NCI-H345 treated with DMSO at 0.1 percent for 48 hours (cell line): ENCODE measurements around the gene TENT5A.
A peak's percentile ranks its signal among the peaks of the same experiment; 100 is the strongest.

ENCODE experiments used
- DNase-seq: peaks from one replicate; lab custom pipeline; 2025; ENCODE audit not compliant: unreplicated experiment; lab: John Stamatoyannopoulos, UW

Gene TENT5A

DNA sequence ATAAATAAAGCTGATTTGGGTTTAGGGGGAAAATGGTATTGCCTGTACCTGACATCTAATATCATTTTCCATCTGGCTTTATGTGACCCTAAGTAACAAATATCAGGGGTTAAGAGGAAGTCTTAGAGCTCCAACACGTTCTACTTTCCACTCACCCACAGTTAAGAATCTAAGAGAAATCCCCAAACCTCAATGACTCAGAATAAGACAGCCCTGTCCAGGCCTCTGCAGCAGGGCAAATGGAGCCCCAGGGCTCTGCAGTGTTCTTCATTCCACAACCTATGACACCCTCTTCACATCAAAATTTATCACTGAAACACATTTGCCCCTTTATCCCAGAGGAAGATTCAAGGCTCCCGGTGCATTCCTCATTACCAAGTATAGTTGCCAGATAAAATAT lies 20.3 kb upstream of the TENT5A start:
- DNase-seq, result no peak

DNA sequence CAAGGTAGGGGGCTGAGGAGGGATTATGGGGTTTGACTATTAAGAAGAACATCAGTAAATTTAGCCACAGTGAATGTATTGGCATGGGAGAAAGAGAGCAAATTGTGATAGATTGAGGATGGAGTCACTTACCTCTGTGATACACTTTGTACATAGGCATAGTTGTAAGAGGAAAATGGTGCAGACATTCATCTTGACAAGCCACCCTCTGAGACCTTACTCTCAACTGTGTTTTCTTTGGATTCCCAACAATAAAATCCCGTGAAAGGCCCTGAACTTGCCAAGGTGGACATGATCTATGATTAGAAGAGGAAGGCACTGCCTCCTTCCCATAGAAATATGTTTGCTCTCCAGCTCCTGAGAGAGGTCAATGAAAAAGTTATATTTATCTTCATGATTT lies 18.6 kb upstream of the TENT5A start:
- DNase-seq, result no peak

DNA sequence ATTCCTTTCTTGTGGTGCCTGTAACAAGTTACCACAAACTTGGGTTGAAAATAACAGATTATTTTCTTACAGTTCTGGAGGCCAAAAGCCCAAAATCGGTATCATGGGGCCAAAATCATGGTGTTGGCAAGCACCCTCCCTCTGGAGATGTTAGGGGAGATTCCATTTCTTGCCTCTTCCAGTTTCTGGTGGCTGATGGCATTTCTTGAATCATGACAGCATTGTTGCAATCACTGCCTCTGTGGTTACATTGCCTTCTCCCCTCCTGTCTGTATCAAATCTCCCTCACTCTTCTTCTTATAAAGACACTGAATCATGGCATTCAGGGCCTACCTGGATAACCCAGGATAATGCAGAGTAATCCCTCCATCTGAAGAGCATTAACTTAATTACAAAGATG lies 17.9 kb upstream of the TENT5A start:
- DNase-seq, result no peak

DNA sequence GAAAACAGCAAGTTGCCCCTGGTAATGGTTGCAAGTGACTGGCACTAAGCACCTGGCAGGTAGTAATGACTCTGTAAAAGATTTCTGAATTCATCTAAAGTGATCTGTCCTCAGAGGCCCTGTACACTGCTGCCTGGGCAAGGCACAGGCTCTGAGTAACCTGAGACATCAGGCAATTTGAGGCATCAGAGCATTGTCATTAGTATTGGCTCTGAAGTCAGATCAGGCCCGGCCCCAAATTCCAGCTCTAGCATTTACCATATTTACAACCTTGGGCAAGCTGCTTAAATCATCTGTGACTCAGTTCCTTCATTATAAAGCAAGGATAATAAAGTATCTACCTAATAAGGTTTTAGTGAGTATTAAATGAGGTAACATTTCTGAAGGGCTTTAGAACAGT lies 17.3 kb upstream of the TENT5A start:
- no peak for DNase-seq

DNA sequence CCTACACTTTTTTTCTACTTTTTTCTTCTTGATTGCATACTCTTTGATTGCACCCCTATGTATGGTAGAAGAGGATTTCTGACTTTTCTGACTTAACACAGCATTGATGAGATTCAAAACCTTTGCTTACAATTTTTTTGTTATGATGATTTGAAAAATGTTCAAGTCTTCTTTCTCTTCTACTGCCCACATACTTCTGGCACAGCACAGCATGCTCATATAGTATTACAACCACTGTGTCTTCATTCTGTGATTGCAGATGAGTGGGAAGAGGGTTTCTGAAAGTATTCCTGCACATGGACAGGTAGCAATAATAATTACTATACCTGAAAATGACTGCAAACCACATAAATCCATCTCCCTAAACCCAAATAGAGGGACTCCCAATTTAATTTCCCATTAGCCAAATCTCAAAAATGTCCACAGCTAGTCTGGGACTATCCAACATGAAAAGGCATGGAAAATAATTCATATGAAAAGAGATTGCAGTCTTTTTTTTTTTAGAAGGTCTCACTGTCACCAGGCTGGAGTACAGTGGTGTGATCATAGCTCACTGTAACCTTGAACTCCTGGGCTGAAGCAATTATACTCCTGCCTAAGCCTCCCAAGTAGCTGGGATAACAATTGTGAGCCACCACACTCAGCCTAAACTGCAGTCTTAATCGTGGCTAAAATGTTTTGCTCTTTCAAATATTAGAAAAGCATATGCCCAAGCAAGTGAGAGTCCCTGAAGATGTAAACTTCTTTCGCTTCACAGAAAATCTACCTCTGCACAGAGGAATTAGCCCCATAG lies 15.9 kb upstream of the TENT5A start:
- DNase-seq, result no peak

DNA sequence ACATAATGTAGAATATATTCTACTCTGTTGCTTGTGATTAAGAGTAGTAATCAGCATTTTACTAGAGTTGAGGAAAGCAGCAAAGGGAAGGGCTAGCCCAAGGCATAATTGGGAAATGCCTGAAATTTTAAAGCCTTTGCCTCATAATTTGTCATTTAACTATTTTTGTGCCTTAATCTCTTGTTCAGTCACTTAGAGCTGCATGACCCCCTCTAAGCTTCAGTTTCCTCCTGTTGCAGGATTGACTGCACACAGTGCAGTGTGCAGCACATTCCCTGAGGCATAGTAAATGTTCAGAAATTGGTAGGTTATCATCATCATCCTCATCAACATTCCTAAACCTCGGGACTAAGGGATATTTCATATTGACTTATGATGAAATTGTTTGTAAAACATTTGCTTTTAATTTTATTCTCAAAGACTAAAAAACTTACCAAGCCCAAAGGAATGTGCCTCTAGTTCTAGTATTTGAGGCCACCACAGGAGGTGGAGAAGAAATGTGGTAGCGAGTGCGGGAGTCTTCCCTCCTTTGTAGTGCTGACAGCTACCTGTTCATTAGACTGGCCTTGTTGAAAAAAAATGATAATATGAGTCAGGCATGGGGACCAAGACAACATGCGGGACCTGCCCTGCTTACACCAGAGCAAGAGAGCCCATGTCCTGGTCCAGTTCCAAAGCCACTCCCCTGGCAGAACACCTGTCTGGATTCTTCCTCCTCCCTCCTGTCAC lies 14.8 kb upstream of the TENT5A start:
- DNase-seq, result no peak

DNA sequence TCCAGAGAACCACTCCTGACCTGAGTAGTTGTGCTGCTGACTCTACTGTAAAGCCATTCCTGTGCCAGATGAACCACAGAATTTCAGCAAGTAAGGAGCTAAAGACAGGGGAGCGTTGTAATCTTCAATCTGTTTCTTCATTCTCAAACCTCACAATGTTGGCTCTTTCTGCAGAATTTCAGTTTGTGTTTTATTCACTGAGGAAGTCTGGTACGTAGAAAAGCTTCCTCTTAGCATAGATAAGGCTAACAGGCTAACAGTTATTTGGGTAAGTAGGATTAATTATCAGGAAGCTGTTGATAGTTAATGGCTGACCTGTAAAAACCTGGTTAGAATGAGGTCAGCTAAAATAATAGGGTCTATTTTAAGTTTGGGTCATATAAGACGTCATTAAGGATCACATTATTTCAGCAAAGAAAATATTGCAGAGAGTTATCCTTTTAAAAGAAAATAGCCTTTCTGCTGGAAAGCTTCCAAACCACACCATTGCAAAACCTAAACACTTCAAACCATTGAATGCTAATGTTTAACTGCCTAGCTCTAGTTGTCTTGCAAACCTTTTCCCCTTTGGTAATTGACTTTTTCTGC lies 14.1 kb upstream of the TENT5A start:
- no peak for DNase-seq

DNA sequence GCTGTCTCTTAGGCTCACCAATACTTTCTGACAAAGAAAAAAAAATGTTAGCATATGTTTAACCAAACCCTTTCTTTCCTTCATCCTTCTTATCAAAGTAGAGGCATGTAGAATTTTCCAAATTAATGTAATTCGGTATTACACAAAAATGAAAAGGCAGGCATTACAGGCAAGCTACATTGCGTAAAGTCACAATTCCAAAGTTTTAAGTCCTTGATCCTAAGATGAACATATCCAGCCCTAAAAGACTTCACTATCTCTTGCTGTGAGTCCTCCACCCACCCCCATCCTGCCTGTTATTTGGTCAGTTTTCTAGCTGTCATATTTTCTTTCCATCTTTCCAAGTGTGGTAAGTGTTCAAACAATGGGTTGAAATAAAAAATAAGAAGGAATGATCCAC lies 12.1 kb upstream of the TENT5A start:
- no peak for DNase-seq

DNA sequence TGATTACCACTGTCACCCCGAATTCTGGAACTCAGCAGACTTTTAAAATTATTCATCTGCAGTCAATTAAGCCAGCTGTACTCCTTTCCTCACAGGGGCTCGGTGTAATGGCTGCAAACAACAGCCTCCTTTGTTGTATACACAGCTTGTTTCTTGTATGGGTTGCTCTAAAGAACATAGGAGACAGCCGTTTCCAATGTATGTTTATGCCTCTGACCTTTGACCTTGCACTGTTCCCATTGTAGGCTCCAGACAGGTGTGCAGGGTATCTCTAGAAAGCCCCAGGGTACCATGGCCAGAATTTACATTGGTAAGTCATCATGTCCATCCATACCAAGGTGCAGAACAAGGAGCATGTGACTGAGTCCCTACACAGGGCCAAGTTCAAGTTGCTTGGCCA lies 11.5 kb upstream of the TENT5A start:
- DNase-seq, result no peak

DNA sequence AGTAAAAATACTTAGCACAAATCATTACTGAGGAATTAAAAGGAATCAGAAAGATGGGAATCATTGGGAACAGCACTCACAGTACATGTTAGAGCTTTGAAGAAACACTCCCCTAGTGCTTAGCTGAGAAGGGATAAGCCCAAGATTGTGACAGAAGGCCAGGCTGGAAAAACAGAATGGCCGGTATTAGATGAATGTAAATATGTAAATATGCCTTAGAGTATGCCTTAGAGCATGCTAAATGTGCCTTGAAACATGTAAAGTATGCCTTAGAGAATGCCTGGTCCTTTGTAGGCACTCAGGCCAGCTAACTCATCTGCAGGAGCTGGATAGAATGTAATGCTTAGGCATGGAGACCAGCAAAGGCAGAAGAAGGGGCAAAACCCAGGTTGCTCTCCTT lies 10.6 kb upstream of the TENT5A start:
- DNase-seq, result no peak

DNA sequence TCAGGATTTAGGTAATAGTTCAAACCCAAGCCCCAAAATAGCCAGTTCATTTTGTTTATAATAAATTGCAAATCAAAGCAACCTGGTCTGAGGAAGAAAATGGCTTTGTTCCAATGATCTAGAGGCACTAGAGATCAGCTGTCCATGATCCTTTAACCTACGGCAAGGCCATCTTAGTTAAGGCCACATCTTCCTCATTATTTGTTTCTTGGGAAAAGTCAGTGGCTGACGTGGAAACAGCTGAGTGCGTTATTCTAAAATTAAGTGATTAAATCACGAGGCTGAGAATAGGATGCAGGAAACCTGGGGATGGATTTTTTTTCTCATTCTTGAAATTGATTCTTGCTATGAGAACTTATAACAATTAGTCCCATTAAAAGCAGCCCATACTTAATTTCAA lies 10.1 kb upstream of the TENT5A start:
- DNase-seq, result no peak

DNA sequence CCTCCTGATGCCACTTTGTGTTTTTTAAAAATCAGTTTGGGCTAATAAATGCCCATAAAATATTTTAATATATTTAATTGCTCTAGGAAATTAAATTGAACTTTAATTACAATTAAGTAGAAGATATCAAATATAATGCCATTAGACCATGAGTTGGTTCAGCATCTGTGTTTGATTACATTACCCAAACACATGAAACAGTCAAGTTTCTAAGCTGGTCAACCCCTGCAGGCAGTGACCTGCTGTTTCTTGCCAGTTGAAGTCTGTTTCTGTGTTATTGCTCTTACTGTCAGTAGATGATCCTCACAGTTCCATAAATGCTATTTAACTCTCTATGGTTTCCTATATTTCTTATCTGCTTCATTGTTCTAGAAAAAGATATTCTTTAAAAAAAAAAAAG lies 9.7 kb upstream of the TENT5A start:
- no peak for DNase-seq

DNA sequence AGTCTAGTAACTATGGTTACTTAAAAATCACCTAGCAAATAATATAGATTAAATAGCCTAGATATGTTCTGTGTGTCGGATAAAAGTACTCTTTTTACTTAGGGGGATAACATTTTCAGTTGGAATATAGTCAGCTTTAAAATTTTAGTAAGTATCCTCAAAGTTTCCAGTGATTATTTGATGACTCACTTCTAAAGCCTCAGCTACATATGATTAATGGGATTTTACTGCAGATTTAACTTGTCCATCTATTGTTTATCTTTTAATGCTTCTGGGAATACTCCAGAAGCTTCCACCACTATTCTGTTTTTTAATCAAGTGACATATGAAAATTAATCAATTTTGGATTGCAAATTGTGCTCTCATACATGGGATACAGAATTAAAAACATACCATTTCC lies 8.7 kb upstream of the TENT5A start:
- no peak for DNase-seq

DNA sequence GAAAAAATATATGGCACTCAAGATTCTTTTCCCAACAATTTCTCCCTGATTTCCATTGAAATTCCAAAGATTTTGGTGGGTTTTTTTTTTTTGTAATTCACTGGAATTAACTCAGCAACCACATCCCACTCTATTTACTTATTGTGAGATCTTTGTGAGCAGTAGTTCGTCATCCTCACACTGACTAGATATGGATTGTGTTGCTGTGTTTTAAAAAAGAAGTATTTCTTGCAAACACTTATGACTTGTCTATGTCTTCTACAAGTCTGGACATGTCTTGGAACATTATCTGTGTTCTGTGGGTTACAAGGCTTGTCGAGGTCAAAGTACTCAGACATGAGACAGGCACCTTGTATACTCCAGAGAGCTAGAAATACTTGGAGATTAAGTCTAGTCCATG lies 7.3 kb upstream of the TENT5A start:
- DNase-seq, result no peak

DNA sequence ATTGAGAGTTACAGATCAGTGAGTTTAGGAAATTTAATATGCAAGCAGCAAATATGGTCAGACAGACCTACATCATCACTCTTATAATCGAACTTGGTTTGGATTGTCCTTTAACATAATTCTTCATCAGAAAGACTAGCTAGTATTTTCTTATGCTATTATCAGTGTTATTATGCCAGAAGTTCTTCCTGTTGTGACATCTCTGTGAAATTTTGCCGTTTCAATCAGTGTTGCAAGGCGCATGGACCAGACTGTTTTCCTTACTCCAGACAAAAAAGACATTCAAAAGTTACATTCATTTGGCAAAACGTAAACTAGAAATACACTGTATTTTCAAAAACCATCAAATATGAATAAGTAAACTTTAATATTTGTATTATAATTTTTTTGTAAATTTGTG lies 5.7 kb upstream of the TENT5A start:
- DNase-seq, result no peak

DNA sequence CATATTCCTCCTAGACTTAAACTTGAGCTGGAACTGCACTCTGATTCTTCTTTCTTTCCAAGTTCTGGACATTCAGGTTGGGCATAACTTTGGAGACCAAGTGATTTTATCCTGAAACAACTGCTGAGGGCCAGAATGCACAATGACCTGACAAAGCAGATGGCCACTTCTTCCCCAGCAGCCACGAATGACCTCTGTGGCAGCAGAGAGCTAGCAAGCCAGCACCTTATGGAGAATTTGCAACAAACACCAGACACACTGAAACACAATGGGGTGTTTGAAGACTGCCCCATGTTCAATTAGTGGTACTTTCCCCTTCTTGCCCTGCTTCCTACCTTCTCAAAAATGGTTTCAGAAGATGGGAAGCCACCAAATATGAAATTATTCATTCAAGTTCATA lies 4.2 kb upstream of the TENT5A start:
- no peak for DNase-seq

DNA sequence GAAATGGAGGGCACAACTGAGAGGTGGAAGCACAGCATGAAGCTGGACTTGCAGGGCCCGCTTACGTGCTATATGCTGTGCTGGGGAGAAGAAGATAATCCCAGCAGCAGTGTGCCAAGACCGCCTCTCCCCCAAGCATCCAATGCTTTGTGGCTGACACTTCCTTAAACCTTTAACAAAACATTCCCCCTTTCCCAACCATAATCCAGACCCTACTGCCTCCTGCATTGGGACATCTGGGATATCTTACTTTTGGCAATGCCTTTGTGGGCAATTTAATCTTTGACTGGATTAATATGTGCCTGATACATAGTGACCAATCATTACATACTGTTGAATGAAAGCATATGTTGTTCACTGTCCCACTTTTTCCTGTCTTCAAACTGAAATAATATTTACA lies 3.1 kb upstream of the TENT5A start:
- DNase-seq, result no peak

DNA sequence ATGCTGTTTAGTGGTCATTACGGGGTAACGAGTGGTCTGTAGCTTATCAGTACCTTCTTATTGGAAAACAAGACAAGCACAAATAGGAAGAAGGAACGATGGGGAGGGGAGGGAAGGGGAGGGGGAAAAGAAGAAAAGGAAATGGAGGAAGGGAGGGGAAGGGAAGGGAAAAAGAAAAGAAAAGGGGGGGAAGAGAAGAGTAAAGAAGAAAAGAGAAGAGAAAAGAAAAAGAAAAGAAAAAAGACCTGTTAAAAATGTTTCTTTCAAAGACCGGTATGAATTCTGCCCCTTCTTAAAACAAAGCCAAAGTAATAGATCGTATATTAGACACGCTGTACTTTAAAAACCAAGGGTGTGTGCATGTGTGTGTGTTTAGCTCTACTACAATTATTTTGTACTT lies 2.4 kb upstream of the TENT5A start:
- DNase-seq, result no peak

DNA sequence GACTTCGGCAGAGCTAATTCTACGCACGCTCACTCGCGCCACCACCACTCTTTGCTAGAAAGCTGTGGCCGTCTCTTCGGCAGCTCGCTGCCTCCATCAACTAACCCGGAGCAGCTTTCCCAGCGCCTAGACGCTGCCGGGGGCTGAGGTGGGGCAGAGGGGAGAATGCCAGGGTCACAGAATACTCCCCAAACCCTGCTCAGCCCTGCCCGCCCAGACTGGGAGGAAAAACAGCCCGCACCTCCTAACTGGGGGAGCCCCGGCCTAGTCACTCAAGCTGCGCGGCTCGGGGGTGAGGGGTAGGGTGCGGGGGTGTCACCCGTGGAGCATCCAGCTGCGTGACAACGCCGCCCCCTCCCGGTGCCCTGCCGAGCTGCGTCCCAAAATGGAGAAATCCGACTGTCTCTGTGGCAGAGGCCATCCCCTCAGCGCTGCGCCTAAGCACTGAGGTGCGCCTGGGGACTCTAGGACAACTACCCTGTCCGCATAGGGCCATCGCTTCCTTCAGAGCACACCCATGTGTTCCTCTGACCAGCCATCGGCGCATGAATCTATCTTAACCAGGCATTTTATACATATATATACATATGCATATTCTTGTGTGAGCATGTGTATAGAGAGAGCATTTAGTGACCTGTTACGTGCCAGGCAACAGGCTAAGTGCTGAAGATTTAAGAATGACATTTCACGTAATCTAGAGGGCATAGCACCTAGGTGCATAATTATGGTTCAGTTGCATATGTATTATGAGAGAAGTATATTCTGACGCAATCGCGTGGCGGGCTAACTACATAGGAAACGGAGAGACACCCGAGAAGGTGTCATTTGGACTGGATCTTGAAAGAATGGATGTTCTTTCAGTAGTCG lies 1.5 kb upstream of the TENT5A start:
- DNase-seq, result peak; percentile 75

DNA sequence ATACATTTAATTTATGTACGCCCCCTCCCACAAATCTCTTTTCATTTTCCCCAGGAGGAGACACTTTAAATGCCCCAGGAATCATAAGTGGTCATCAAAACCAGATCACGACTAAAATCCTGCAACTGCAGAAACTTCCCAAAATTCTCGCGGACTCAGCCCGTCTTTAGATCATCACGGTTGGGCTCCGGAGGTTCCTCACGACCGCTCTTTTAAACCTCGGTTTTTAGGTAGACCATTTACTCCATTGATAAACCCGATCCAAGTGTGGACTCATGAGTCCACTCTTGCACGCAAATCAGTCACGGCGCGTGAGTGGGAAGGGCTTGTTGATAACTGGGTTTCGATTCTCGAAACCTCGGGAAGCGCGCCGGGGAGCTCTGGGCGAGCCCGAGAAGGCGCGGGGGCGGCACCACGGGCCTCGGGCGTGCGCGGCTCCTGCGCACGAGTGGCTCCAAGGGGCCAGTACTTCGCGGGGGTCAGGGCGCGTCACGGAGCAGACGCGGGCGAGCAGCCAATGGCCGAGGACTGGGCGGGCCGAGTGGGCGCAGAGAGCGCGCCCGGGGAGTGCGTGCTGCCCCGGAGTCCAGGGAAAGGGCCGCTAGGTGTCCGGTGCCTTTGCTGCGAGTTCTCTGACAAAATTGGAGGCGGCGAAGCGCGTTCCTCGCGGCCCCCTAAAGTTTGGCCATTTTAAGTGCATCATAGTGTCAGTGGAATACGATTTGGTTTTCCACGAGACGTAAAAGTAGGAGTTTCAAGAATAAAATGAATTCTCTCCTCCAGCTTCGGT lies 635 bp upstream of the TENT5A start:
- peak; percentile 75 for DNase-seq
